HG02763 (cell line): Measurements from ENCODE around the gene CFAP251.
"Not testable (repeated sequence)": the region's sequence is repeated elsewhere in the genome, so short reads cannot be mapped to it uniquely, and the experiment has no call there.

Experiments used
- ATAC-seq: cut with Tn5 transposase; IDR thresholded peaks from one replicate; pipeline ENCODE4 v1.9.1; 2021; ENCODE audit warnings: mild to moderate bottlenecking, moderate library complexity; ENCODE audit not compliant: unreplicated experiment

CFAP251 gene

GRCh38 chr12:122023339-122024131 lies 105.1 kb downstream of the CFAP251 start:
- ATAC-seq = no peak

DNA sequence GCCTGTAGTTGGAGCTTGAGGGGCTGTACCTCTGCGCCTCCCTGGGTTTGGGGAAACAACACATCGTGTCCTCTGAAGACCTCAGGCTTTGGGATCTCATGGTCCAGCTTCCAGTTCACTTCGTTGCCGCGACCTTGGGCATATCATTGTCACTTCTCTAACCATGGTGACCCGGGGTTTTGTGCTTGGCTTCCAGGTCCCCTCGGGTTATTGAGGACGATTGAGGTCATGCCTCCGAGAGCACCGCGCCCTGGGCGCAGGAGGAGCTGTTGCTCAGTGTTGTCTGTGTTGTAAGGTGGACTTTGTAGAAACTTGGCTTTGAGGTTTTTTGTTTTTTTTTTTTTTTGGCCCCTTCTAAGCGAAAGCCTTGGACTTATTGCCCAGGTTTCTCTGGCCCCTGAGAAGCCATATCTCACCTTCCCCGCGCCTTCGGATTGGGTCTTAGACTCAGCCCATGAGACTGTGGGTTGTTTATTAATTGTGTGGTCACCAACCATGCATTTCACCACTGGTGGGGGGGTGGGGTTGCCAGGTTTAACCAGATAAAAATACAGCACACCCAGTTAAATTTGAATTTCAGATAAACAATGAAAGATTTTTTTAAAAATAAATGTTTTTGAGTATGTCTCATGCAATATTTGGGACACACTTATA lies 105.9 kb downstream of the CFAP251 start:
- ATAC-seq = no peak

DNA sequence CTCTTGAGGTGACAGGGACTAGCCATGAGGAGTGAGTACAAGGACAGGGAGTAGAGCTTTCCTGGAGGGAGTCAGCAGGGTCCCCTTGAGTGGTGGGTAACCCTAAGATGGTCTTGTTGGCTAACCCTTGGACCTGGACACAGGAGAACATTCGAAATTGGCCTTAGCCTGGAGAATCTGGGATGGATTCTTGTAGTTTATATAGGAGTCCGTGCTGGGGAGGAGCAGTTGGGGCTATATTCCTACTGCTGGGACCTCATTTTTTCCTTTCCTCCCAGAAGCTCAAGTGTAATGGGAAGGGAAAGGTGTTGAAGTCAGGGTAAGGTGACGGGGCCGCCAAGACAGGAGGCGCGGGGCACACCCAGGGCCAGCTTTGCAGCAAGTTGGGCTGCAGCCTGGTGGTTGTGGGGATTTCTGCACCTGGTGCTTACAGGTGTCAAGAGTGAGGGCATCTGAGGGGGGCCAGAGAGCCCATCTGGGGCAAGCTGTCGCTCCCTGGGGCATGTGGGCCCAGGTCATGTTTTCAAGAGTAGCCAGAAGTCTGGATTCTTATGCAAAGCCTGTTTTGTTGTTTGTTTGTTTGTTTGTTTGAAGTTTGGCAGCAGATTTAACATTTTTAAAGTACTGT lies 108.4 kb downstream of the CFAP251 start:
- no peak for ATAC-seq

DNA sequence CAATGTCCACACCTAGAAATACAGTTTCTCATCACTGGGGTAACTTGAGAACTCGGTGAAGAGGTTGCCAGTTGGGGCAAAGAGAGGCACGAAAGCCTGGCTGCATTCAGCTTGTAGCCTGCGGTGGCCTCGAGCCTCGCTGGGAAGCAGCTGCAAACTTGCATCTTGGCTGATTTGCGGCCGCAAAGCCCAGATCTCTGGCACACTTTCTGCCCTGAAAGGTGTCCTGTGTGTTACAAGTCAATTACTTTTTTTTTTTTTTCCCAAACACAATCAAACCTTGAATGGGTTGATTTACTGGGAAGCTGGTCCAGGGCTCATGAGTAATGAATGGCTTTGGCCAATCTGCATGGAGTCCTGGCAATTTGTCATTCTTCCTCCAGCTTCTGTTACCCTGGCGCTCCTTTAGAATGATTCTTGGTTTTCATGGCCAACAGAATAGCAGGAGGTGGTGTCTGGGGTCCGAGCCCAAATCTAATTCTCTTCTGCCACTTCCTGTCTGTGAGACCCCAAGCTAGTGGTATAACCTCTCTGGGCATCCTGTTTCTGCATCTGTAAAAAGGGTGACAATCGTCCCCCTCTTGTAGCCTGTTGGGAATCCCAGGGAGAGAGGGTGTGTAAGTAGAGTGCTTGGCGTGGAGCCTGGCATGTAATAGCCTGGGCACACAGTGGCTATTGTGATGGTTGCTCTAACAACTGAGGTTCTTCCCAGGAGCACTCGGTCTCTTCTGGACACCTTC lies 109.9 kb downstream of the CFAP251 start:
- no peak for ATAC-seq

GRCh38 chr12:122028905-122029560 lies 110.6 kb downstream of the CFAP251 start:
- no peak for ATAC-seq

DNA sequence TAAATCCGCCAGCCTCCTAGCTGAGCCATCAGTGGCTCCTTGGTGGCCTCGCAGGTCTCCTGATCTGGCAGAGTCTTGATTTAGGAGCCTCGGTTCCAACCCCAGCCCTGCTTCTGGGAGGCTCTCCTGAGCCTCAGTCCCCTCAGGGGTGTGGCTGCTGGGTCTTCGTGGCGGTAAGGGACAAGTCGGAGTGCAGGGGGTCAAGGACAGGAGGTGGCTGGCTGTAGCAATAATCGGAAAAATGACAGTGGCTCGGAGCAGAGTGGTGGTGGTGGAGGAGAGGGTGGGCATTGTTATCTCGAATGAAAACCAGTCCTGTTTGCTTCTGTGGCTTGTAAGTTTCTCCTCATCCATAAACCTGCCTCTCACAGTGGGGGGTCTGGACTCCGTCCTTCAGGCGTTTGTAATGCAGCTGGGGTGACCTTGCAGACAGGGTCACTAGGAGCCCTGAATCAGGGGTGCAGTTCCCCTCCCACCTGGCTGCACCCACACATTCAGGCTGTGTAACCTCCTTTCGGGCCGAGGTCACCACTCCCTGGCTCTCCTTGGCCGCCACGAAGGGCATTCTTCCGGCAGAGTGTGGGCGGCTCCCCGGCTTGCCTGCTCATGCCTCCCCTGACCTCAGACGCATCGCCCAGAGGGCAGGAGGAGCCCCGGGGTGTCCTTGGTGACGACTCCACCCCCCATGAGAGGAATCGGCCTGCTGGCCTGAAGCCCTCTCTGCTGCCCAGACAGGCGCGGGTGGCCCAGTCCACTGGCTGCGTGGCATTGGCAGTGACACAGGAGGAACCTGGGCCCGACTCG lies 111.4 kb downstream of the CFAP251 start:
- no peak for ATAC-seq

DNA sequence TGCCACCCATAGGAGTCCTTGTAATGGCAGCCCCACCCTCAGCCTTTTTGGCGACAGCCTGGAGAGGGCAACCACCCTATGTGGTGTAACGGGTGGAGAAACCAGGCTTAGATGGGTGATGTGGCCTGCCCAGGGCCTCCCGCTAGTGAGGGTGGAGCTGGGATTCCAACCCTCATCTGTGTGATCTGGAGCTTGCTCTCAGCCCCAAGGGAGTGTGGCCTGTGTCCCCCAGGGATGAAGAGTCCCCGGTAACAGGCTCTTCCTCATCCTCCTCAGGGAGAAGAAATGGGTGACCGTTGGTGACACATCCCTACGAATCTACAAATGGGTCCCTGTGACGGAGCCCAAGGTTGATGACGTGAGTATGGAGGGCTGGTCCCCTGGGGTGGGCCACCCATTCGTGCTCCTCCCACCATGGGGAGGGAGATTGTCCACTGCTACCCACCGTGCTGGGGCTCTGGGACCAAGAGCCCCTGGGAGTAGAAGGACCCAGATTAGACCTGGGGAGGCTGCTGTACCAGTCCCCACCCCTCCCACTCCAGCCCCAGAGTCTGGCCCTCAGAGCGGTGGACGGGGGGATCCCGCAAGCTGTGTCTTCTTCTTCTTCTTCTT lies 112.1 kb downstream of the CFAP251 start:
- ATAC-seq = no peak

GRCh38 chr12:122031342-122032216 lies 113.2 kb downstream of the CFAP251 start:
- no peak for ATAC-seq

DNA sequence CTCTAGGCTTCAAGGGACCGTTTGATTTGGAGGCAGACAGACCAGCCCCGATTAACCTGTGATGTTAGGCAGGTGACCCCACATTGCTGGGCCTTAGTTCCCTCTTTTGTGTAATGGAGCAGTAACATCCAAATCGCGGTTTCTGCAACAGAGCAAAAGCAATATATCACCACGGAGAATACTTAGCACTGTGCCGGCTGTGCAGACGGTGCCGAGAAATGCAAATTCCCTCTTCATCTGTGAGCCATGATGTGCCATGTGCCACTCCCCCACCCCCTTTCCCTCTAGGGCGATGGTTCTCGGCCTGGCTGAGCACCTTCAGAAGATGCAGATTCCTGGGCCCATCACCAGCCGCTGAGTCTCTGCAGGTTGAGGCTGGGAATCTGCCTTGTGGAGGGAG lies 114.2 kb downstream of the CFAP251 start:
- no peak for ATAC-seq

GRCh38 chr12:122035292-122035691 lies 116.9 kb downstream of the CFAP251 start:
- no peak for ATAC-seq

GRCh38 chr12:122036153-122036552 lies 117.8 kb downstream of the CFAP251 start:
- no peak for ATAC-seq

- no peak for ATAC-seq
These were observed 122.4 kb downstream of the CFAP251 start for GRCh38 chr12:122040579-122041386.

GRCh38 chr12:122041458-122041857 lies 123.1 kb downstream of the CFAP251 start:
- ATAC-seq = not testable (repeated sequence)

DNA sequence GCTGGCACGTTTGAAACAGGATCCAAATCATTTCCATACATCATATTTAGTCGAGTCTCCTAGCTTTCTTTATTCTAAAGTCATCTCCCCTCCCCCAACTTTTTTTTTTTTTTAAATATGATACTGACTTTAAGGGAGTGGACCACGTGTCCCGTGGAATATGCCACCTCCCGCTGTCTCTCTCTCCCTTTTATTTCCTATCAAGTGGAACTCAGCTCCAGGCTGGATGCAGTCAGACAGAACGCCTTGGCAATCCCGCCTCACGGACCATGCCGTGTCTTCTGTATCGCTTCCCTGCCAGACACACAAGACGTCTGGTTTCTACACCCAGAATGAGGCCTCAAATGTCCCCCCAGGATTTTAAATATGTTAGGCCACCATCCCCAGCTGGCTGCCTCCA lies 124.5 kb downstream of the CFAP251 start:
- ATAC-seq = no peak

GRCh38 chr12:122043476-122043875 lies 125.1 kb downstream of the CFAP251 start:
- no peak for ATAC-seq

DNA sequence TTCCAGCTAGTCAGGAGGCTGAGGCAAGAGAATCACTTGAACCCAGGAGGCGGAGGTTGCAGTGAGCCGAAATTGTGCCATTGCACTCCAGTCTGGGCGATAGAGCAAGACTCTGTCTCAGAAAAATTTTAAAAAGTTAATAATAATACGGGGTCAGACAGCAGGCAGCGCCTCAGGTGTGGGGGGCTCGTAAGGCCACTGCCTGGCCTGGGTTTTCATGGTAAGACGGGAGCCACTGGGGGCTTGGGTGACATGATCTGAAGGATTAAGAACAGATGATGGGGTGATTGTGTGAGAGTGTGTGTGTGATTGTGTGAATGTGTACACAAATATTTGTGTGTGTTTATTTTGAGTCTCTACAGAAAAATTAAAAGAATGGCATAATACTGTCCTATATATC lies 126.9 kb downstream of the CFAP251 start:
- ATAC-seq = no peak

DNA sequence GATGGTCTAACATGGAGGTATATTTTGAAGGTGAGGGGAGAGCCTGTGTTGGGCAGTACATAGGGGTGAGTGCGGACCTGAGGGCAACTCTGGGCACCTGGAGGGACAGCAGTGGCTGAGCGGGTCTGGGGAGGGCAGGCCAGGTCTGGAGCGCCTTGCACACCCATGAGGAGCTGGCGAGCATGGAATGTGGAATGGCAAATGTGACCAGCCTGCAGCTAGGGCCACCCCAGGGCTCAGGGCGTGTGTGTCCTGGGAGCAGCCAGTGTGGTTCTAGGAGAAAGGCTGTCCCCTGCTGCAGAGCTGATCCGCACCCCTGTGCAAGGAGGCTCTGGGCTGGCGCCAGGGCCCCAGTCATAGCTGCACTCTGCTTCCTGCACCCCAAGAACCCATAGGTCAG lies 127.8 kb downstream of the CFAP251 start:
- no peak for ATAC-seq

DNA sequence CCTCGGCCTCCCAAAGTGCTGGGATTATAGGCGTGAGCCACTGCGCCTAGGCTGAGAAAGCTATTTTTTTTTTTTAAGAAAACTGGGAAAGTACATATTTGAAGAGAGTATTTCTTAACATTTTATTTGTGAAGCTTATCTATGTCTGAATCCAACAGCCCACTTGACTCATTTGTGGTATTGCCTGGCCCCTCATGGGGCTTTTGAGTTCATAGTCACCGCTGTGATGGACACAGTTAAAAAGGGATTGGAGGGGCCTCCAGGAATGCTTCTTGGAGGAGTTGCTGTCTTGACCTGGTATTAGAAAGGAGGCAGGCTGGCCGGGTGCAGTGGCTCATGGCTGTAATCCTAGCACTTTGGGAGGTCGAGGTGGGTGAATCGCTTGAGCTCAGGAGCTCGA lies 129.8 kb downstream of the CFAP251 start:
- no peak for ATAC-seq
